Endodermal cell (in vitro differentiated cells): Measurements from ENCODE around the gene LHX3. TPM values are rescaled to one million over a fixed set of nuclear protein-coding genes. Genes with fewer than 3 reads are reported as not detected.

Experiments
- DNase-seq: peaks from one replicate; pipeline ENCODE4 v3.0.0-alpha.2; 2017
- H3K27ac ChIP-seq: 2 replicates; pipeline ENCODE4 v1.5.1; 2013; ENCODE audit warnings: mild to moderate bottlenecking, low read depth, low read length, moderate library complexity
- H3K27me3 ChIP-seq: 2 replicates; pipeline ENCODE4 v1.6.1; 2013; ENCODE audit warnings: mild to moderate bottlenecking, low read length, moderate library complexity; ENCODE audit not compliant: insufficient read depth, control insufficient read depth, poor library complexity, severe bottlenecking
- H3K36me3 ChIP-seq: 2 replicates; pipeline ENCODE4 v1.7.0; 2013; ENCODE audit warnings: mild to moderate bottlenecking, low read length, moderate library complexity; ENCODE audit not compliant: control insufficient read depth, insufficient read depth
- H3K4me1 ChIP-seq: one replicate; pipeline ENCODE4 v1.7.0; 2013; ENCODE audit warnings: low read length; ENCODE audit not compliant: control insufficient read depth, insufficient read depth
- H3K4me3 ChIP-seq: 2 replicates; pipeline ENCODE4 v1.5.1; 2013; ENCODE audit warnings: mild to moderate bottlenecking, low read length, moderate library complexity
- H3K9ac ChIP-seq: 2 replicates; pipeline ENCODE4 v1.6.1; 2013; ENCODE audit warnings: mild to moderate bottlenecking, low read length, moderate library complexity; ENCODE audit not compliant: poor library complexity, severe bottlenecking; ENCODE audit errors: extremely low read depth
- H3K9me3 ChIP-seq: 2 replicates; pipeline ENCODE4 v1.6.1; 2013; ENCODE audit warnings: mild to moderate bottlenecking, low read length, moderate library complexity; ENCODE audit not compliant: control insufficient read depth
- H3K27ac Mint-ChIP-seq: 2 replicates; pipeline ENCODE4 v1.8.0; 2020; ENCODE audit warnings: mixed read lengths
- H3K27me3 Mint-ChIP-seq: 2 replicates; pipeline ENCODE4 v1.8.0; 2021; ENCODE audit warnings: mild to moderate bottlenecking, mixed read lengths; ENCODE audit not compliant: insufficient read depth
- H3K36me3 Mint-ChIP-seq: 2 replicates; pipeline ENCODE4 v1.8.0; 2020; ENCODE audit warnings: low read depth, mixed read lengths
- H3K4me1 Mint-ChIP-seq: 2 replicates; pipeline ENCODE4 v1.8.0; 2020; ENCODE audit warnings: mixed read lengths
- H3K4me3 Mint-ChIP-seq: 2 replicates; pipeline ENCODE4 v1.8.0; 2020; ENCODE audit warnings: mild to moderate bottlenecking, moderate library complexity, mixed read lengths
- H3K9me3 Mint-ChIP-seq: 2 replicates; pipeline ENCODE4 v1.8.0; 2020; ENCODE audit warnings: mild to moderate bottlenecking, mixed read lengths
- WGBS, 2 experiments: methylation state at CpG; one replicate each; pipeline versions ENCODE4 v1.1.5 to v1.1.7; 2013; ENCODE audit warnings: missing lambda C conversion rate in 2 of 2, mixed read lengths in 1 of 2; ENCODE audit not compliant: insufficient coverage in 1 of 2, insufficient read length in 1 of 2; 5-methylcytosine and 5-hydroxymethylcytosine counted together
- total RNA-seq, 2 donors: library from RNA; stranded (reverse); fragmentation: NEBNext Ultra II Directional in 1 of 2; extraction: Animal tissue kit (Norgen Biotek cat#: 25700) in 1 of 2; gene quantifications; 2 replicates in 1 of 2; 3 replicates in 1 of 2; pipeline ENCODE4 v1.2.1, GENCODE V29; 2021
- TF ChIP-seq, protein P1 (sequence below): fragments of 200-600 bp; sonication (generic); conservative IDR thresholded peaks from 2 replicates; pipeline ENCODE4 v1.5.0; 2021; ENCODE audit warnings: antibody characterized with exemption, mild to moderate bottlenecking

LHX3 gene
- total RNA-seq, 2 donors from 2014 or later = not detected

DNA sequence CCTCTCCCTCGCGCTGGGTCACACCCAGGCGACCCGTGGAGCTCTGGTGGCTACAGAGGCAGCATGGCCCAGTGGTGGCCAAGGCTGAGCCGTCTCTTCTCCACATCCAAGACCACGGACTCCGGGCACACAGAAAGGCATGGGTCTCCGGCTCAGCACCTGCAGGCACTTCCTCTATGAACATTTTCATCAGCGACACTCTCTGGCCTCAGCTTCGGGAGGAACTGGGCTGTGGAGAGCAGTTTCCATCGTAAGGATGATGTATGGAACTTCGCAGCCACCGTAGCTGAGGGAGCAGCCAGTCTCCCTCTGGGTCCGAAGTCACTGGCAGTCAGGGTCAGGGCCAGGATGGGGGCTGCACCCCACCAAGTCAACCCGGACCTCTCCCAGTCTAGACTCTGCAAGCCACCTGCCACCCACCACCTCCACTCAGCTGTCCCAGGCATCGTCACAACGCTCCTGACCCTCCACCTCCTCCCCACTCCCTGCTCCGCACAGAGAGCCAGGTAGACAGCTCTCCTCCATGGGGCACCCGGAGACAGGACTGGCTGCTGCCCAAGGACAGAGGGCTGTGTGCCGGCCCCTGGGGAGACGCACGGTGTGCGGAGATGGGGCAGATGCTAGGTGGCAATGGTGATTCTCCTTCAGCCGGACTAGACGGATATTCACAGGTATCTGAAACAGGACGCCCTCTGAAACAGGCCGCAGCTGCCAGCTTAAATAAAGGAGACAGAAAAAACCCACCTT, 31.0 kb upstream of the LHX3 start:
- Mint-ChIP-seq H3K4me1 (no peaks in the 10 kb centered on the region), H3K9me3 (no peaks in the 10 kb centered on the region), H3K27ac (peak overlapping the region; percentile 26), H3K4me3 (no peak overlapping the region), H3K27me3 (no peaks in the 10 kb centered on the region), H3K36me3 (peaks cover 22% of the 10 kb centered on the region)
- Histone ChIP-seq H3K9ac (no peak overlapping the region), H3K27me3 (no peaks in the 10 kb centered on the region), H3K4me1 (no peaks in the 10 kb centered on the region), H3K27ac (no peak overlapping the region), H3K36me3 (no peaks in the 10 kb centered on the region), H3K9me3 (no peaks in the 10 kb centered on the region), H3K4me3 (no peak overlapping the region)
- no peak for DNase-seq
- 93 to 95% methylated on average over 23 to 27 of the region's 27 CpGs for WGBS, 2 experiments
- TF ChIP-seq, protein P1, sequence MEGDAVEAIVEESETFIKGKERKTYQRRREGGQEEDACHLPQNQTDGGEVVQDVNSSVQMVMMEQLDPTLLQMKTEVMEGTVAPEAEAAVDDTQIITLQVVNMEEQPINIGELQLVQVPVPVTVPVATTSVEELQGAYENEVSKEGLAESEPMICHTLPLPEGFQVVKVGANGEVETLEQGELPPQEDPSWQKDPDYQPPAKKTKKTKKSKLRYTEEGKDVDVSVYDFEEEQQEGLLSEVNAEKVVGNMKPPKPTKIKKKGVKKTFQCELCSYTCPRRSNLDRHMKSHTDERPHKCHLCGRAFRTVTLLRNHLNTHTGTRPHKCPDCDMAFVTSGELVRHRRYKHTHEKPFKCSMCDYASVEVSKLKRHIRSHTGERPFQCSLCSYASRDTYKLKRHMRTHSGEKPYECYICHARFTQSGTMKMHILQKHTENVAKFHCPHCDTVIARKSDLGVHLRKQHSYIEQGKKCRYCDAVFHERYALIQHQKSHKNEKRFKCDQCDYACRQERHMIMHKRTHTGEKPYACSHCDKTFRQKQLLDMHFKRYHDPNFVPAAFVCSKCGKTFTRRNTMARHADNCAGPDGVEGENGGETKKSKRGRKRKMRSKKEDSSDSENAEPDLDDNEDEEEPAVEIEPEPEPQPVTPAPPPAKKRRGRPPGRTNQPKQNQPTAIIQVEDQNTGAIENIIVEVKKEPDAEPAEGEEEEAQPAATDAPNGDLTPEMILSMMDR = no peak

DNA sequence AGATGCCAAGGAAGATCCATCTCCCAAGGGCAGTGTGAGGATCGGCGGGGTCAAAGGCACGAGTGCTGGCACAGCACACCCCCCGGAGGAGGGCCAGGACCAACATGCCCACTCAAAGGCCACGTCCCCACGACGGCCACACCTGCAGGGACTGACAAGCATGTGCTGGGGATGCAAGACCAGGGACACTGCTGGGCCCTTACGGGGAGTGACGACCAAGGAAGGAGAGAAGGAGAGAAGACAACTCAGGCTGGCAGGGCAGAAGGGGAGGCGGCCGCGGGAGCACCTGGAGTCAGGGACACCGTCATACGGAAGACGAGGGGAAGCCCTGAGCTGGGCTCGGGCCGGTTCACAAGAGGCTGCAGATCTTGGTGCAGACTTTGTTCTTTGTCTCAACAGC, 30.2 kb upstream of the LHX3 start:
- no peak for DNase-seq
- no peaks in the 10 kb centered on the region for H3K36me3 ChIP-seq
- Mint-ChIP-seq H3K27ac (no peak overlapping the region), H3K36me3 (peaks cover 22% of the 10 kb centered on the region), H3K27me3 (no peaks in the 10 kb centered on the region), H3K4me1 (no peaks in the 10 kb centered on the region), H3K4me3 (no peak overlapping the region), H3K9me3 (no peaks in the 10 kb centered on the region)
- H3K27me3 ChIP-seq = no peaks in the 10 kb centered on the region
- no peak overlapping the region for H3K4me3 ChIP-seq
- H3K9me3 ChIP-seq = no peaks in the 10 kb centered on the region
- WGBS, 2 experiments = 92 to 95% methylated on average over 17 of the region's 17 CpGs
- H3K4me1 ChIP-seq = no peaks in the 10 kb centered on the region
- H3K9ac ChIP-seq = no peak overlapping the region
- no peak overlapping the region for H3K27ac ChIP-seq
- TF ChIP-seq, protein P1 = no peak

- Mint-ChIP-seq H3K27ac (no peak overlapping the region), H3K27me3 (no peaks in the 10 kb centered on the region), H3K4me1 (no peaks in the 10 kb centered on the region), H3K36me3 (peaks cover 22% of the 10 kb centered on the region), H3K9me3 (no peaks in the 10 kb centered on the region), H3K4me3 (no peak overlapping the region)
- no peak for DNase-seq
- no peaks in the 10 kb centered on the region for H3K27me3 ChIP-seq
- H3K36me3 ChIP-seq = no peaks in the 10 kb centered on the region
- no peaks in the 10 kb centered on the region for H3K9me3 ChIP-seq
- 95 to 96% methylated on average over 8 to 21 of the region's 21 CpGs for WGBS, 2 experiments
- TF ChIP-seq, protein P1 = no peak
- no peak overlapping the region for H3K27ac ChIP-seq
- no peak overlapping the region for H3K4me3 ChIP-seq
- no peak overlapping the region for H3K9ac ChIP-seq
- no peaks in the 10 kb centered on the region for H3K4me1 ChIP-seq
Measured at GRCh38 chr9:136234597-136234996, 29.7 kb upstream of the LHX3 start.
